CD14-positive monocyte (primary cell): ENCODE measurements around the gene F2. TPM values are rescaled to one million over a fixed set of nuclear protein-coding genes. Genes with fewer than 3 reads are reported as not detected.

Experiments used
- DNase-seq, 3 donors: peaks; one replicate each; pipeline ENCODE4 v3.0.0-alpha.2; 2011 to 2022
- H2AFZ ChIP-seq: 2 replicates; pipeline ENCODE4 v1.6.0; 2012; ENCODE audit warnings: mild to moderate bottlenecking, low read depth, low read length, inconsistent platforms; ENCODE audit not compliant: insufficient read depth, poor library complexity, severe bottlenecking
- H3K27ac ChIP-seq, 2 donors: 1 replicate in 1 of 2; 2 replicates in 1 of 2; pipeline ENCODE4 v1.5.1; 2012 to 2013; ENCODE audit warnings: low read length in 2 of 2, control low read depth in 1 of 2, inconsistent platforms in 1 of 2, low read depth in 1 of 2, mild to moderate bottlenecking in 1 of 2
- H3K27me3 ChIP-seq, 2 donors: one replicate each; pipeline versions ENCODE4 v1.6.0 to v1.6.1; 2011 to 2013; ENCODE audit warnings: low read length in 2 of 2; ENCODE audit not compliant: control insufficient read depth in 2 of 2, insufficient read depth in 2 of 2
- H3K36me3 ChIP-seq, 2 donors: replicated peaks in 1 of 2; 1 replicate in 1 of 2; 2 replicates in 1 of 2; pipeline versions ENCODE4 v1.5.1 to v1.6.1; 2012 to 2013; ENCODE audit warnings: low read length in 2 of 2, control low read depth in 1 of 2, inconsistent platforms in 1 of 2, mild to moderate bottlenecking in 1 of 2; ENCODE audit not compliant: insufficient read depth in 2 of 2, control insufficient read depth in 1 of 2
- H3K4me1 ChIP-seq, 2 donors: 1 replicate in 1 of 2; 2 replicates in 1 of 2; pipeline versions ENCODE4 v1.5.1 to v1.6.1; 2012 to 2013; ENCODE audit warnings: low read length in 2 of 2, control low read depth in 1 of 2, inconsistent platforms in 1 of 2, mild to moderate bottlenecking in 1 of 2, moderate library complexity in 1 of 2; ENCODE audit not compliant: insufficient read depth in 2 of 2, control insufficient read depth in 1 of 2
- H3K4me2 ChIP-seq: replicated peaks from 2 replicates; pipeline ENCODE3; 2012; ENCODE audit warnings: low read length, moderate library complexity, mild to moderate bottlenecking; ENCODE audit not compliant: poor library complexity, severe bottlenecking; ENCODE audit errors: extremely low read depth
- H3K4me3 ChIP-seq, 3 experiments: fragments of 200-600 bp in 1 of 3; sonication (generic) in 1 of 3; replicated peaks in 1 of 3; 1 replicate in 2 of 3; 2 replicates in 1 of 3; pipeline ENCODE4 v1.5.1; 2011 to 2013; ENCODE audit warnings: low read length in 3 of 3, mild to moderate bottlenecking in 3 of 3, control low read depth in 2 of 3, low read depth in 2 of 3, inconsistent platforms in 1 of 3, moderate library complexity in 1 of 3
- H3K79me2 ChIP-seq: 2 replicates; pipeline ENCODE4 v1.6.0; 2012; ENCODE audit warnings: mild to moderate bottlenecking, control low read depth, inconsistent platforms, low read length, moderate library complexity; ENCODE audit not compliant: insufficient read depth
- H3K9ac ChIP-seq: 2 replicates; pipeline ENCODE4 v1.6.0; 2017; ENCODE audit warnings: low read length, mild to moderate bottlenecking; ENCODE audit not compliant: insufficient read depth, poor library complexity, severe bottlenecking
- H3K9me3 ChIP-seq, 2 donors: replicated peaks in 1 of 2; 1 replicate in 1 of 2; 2 replicates in 1 of 2; pipeline versions ENCODE4 v1.5.1 to v1.6.1; 2012 to 2013; ENCODE audit warnings: low read length in 2 of 2, control low read depth in 1 of 2; ENCODE audit not compliant: control insufficient read depth in 1 of 2, insufficient read depth in 1 of 2
- H4K20me1 ChIP-seq: 2 replicates; pipeline ENCODE4 v1.6.0; 2012; ENCODE audit warnings: mild to moderate bottlenecking, low read length, control low read depth, moderate library complexity; ENCODE audit not compliant: insufficient read depth
- H3K27ac Mint-ChIP-seq, 7 donors: one replicate each; pipeline ENCODE4 v1.8.0; 2020; ENCODE audit warnings: mild to moderate bottlenecking in 7 of 7, mixed read lengths in 7 of 7, moderate library complexity in 6 of 7, inconsistent platforms in 2 of 7
- H3K27me3 Mint-ChIP-seq, 3 donors: one replicate each; pipeline ENCODE4 v1.8.0; 2021 to 2022; ENCODE audit warnings: low read depth in 3 of 3, mild to moderate bottlenecking in 3 of 3, mixed read lengths in 3 of 3, moderate library complexity in 3 of 3, inconsistent platforms in 1 of 3
- H3K36me3 Mint-ChIP-seq, 2 donors: one replicate each; pipeline ENCODE4 v1.8.0; 2020; ENCODE audit warnings: mixed read lengths in 2 of 2, inconsistent platforms in 1 of 2, mild to moderate bottlenecking in 1 of 2
- H3K4me1 Mint-ChIP-seq: one replicate; pipeline ENCODE4 v1.8.0; 2020; ENCODE audit warnings: mild to moderate bottlenecking, mixed read lengths
- H3K4me3 Mint-ChIP-seq, 2 donors: one replicate each; pipeline ENCODE4 v1.8.0; 2020; ENCODE audit warnings: mild to moderate bottlenecking in 2 of 2, mixed read lengths in 2 of 2, moderate library complexity in 1 of 2
- H3K9me3 Mint-ChIP-seq, 7 donors: one replicate each; pipeline ENCODE4 v1.8.0; 2020 to 2022; ENCODE audit warnings: mixed read lengths in 7 of 7, mild to moderate bottlenecking in 6 of 7, moderate library complexity in 6 of 7, inconsistent platforms in 2 of 7
- CTCF ChIP-seq: fragments of 200-600 bp; IDR thresholded peaks from one replicate; pipeline ENCODE4 v1.8.0; 2022; ENCODE audit warnings: antibody characterized with exemption, mild to moderate bottlenecking
- WGBS: methylation state at CpG from one replicate; pipeline ENCODE4 v1.1.5; 2013; ENCODE audit warnings: missing lambda C conversion rate; ENCODE audit not compliant: insufficient coverage; 5-methylcytosine and 5-hydroxymethylcytosine counted together
- intact Hi-C, 2 donors: fragments of 100-400 bp; cut with micrococcal nuclease; formaldehyde crosslinking; loops; one replicate each; pipeline versions ENCODE4 v1.15.0 to v1.15.1; 2023
- polyA plus RNA-seq, 3 donors: library from polyadenylated mRNA; depleted of rRNA in 1 of 3; unstranded in 2 of 3; stranded (reverse) in 1 of 3; fragments of 300-500 nt in 2 of 3; fragments of >200 nt in 1 of 3; fragmentation: Illumina TruSeq in 2 of 3; gene quantifications; 1 replicate in 2 of 3; 2 replicates in 1 of 3; pipeline ENCODE4 v1.2.3, GENCODE V29; 2012 to 2021

F2 gene
- polyA plus RNA-seq, 3 donors = not detected

- no peaks in the 10 kb centered on the region for H3K36me3 Mint-ChIP-seq
- H3K4me3 ChIP-seq = no peak overlapping the region
- H3K4me2 ChIP-seq = no peak overlapping the region
- peaks cover 0 to 5% (median 3%) of the 10 kb centered on the region in 3 donors for H3K27me3 Mint-ChIP-seq
- H3K4me1 ChIP-seq = no peaks in the 10 kb centered on the region
- H3K9me3 ChIP-seq = no peaks in the 10 kb centered on the region
- no CpG with 5 or more reads among the region's 11 CpGs for WGBS
- no peak overlapping the region for H3K27ac Mint-ChIP-seq
- H4K20me1 ChIP-seq = no peaks in the 10 kb centered on the region
- DNase-seq = no peak
- no peak overlapping the region for H3K4me3 Mint-ChIP-seq
- H2AFZ ChIP-seq = no peak overlapping the region
- intact Hi-C loops = no loop called here
- H3K9ac ChIP-seq = no peak overlapping the region
- H3K4me1 Mint-ChIP-seq = peaks cover 6% of the 10 kb centered on the region
- no peak for TF ChIP-seq CTCF
- no peak overlapping the region for H3K27ac ChIP-seq
- H3K27me3 ChIP-seq = no peaks in the 10 kb centered on the region
- H3K36me3 ChIP-seq = no peaks in the 10 kb centered on the region
- H3K9me3 Mint-ChIP-seq = peaks cover 0 to 3% (median 0%) of the 10 kb centered on the region in 7 donors
- H3K79me2 ChIP-seq = no peaks in the 10 kb centered on the region
These were observed 626 bp upstream of the F2 start for GRCh38 chr11:46718155-46719019.

- 97% methylated on average over 23 of the region's 25 CpGs for WGBS
These were observed 668 bp downstream of the F2 start for GRCh38 chr11:46719543-46720218.

More at GRCh38 chr11:46719543-46720218, 668 bp downstream of the F2 start:
- peaks cover 0 to 3% (median 0%) of the 10 kb centered on the region in 7 donors for H3K9me3 Mint-ChIP-seq
- H3K27me3 Mint-ChIP-seq = peaks cover 0 to 5% (median 3%) of the 10 kb centered on the region in 3 donors
- intact Hi-C loops = no loop called here
- no peak for DNase-seq
- Histone ChIP-seq H3K9me3 (no peaks in the 10 kb centered on the region), H3K4me3 (no peak overlapping the region), H3K9ac (no peak overlapping the region), H3K79me2 (no peaks in the 10 kb centered on the region), H3K36me3 (no peaks in the 10 kb centered on the region), H4K20me1 (no peaks in the 10 kb centered on the region), H2AFZ (no peak overlapping the region), H3K27me3 (no peaks in the 10 kb centered on the region), H3K27ac (no peak overlapping the region), H3K4me2 (no peak overlapping the region), H3K4me1 (no peaks in the 10 kb centered on the region)
- peaks cover 6% of the 10 kb centered on the region for H3K4me1 Mint-ChIP-seq
- H3K36me3 Mint-ChIP-seq = no peaks in the 10 kb centered on the region
- TF ChIP-seq CTCF = no peak
- no peak overlapping the region for H3K27ac Mint-ChIP-seq
- H3K4me3 Mint-ChIP-seq = no peak overlapping the region
